ENCODE measurements around the gene CHRDL1. TPM values are rescaled to one million over a fixed set of nuclear protein-coding genes. Genes with fewer than 3 reads are reported as not detected.

The CHRDL1 gene
- total RNA-seq, 4 donors from 2014 or later, result 102 to 404 (median 210) TPM

DNA sequence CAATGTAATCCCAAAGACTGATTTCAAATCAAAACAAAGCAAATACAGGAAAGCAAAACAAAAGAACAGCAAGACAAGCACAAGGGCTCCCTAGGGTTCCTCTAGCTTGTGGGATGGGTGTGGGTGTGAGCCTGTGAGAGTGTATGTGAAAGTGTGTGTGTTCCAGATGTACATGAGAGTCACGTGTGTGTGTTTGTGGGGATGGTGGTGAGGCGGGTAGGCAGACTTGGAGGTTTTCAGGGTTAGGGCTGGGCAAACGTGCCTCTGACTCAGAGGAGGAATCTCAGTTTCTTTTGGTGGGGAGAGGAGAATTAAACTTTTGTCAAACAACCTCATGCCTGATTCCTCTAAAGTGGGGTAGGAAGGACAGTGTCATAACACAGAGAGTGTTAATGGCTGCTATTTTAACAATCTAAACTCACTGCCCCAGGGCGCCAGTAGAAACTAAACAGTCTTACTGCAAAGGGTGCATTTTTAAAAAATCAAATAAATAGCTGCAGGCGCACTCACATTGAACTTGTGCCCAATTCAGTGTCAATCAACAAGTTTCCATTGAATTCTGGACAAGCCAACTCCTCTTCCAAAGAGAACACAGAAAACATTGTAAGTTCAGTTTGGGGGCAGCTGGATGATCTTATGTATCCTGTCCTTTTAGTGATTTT lies 51.8 kb downstream of the CHRDL1 start:
- TF ChIP-seq, protein P1, sequence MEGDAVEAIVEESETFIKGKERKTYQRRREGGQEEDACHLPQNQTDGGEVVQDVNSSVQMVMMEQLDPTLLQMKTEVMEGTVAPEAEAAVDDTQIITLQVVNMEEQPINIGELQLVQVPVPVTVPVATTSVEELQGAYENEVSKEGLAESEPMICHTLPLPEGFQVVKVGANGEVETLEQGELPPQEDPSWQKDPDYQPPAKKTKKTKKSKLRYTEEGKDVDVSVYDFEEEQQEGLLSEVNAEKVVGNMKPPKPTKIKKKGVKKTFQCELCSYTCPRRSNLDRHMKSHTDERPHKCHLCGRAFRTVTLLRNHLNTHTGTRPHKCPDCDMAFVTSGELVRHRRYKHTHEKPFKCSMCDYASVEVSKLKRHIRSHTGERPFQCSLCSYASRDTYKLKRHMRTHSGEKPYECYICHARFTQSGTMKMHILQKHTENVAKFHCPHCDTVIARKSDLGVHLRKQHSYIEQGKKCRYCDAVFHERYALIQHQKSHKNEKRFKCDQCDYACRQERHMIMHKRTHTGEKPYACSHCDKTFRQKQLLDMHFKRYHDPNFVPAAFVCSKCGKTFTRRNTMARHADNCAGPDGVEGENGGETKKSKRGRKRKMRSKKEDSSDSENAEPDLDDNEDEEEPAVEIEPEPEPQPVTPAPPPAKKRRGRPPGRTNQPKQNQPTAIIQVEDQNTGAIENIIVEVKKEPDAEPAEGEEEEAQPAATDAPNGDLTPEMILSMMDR (IDR thresholded peaks at IDR 0.05; ENCODE audit: low read depth), result no peak

DNA sequence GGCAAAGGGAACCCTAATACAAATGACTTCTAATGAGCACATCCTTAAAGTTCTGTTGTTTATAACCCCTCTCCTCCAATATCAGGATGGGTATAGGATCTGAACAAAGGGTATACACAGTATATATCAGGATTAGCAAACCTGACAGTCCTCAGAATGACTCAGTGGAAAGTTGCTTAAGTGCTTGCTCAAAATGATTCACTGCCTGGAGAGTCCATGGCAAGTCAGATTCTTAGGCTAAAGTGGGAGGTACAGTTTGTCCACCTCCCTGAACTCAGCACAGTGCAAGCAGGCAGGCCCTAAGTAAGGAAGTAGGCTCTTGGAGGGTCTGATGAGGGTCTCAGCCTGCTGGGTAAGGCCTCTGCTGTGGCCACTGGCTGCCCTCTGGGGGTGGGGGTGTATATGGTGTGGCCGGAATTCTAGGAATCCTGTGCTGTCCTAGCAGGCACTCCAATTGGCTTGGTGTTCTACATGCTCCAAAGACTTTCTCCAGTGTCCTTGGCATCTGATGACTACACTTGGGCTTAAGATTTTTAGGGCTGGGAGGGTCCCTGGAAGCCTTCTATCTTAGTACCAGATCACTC lies 54.3 kb downstream of the CHRDL1 start:
- TF ChIP-seq, protein P1 (IDR thresholded peaks at IDR 0.05; ENCODE audit: low read depth), result no peak

GRCh38 chrX:110734894-110735541 lies 60.6 kb downstream of the CHRDL1 start:
- TF ChIP-seq, protein P1 (IDR thresholded peaks at IDR 0.05; ENCODE audit: low read depth), result no peak

- TF ChIP-seq, protein P1 (IDR thresholded peaks at IDR 0.05; ENCODE audit: low read depth), result no peak
These were observed 61.3 kb downstream of the CHRDL1 start for GRCh38 chrX:110734271-110734670.

GRCh38 chrX:110733166-110733565 lies 62.5 kb downstream of the CHRDL1 start:
- TF ChIP-seq, protein P1 (IDR thresholded peaks at IDR 0.05; ENCODE audit: low read depth), result no peak

DNA sequence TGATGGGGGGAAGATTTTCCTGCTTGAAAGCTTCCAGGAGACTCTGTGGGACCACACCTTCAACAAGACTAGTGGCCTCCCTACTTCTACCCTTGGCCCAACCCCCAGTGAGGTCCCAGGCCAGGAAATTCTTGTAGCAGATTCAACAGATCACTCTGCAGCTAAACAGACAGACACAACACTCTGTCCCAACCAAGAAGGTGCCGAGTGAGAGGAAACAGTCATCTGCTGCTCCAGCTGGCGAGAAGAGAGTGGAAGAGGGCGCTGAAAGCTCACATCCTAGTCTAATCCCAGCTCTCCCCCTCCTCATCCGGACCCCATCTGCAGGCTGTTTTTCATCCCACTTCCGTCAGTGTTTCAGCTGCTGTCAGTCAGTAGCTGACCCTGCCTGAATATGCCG lies 63.4 kb downstream of the CHRDL1 start:
- TF ChIP-seq, protein P1 (IDR thresholded peaks at IDR 0.05; ENCODE audit: low read depth), result no peak

GRCh38 chrX:110723844-110724243 lies 71.8 kb downstream of the CHRDL1 start:
- TF ChIP-seq, protein P1 (IDR thresholded peaks at IDR 0.05; ENCODE audit: low read depth), result no peak
